Vagina (tissue), 2 donors: ENCODE results near the gene CCDC183. TPM values are rescaled to one million over a fixed set of nuclear protein-coding genes. Genes with fewer than 3 reads are reported as not detected.

ENCODE experiments used
- DNase-seq, 2 donors: peaks; one replicate each; pipeline ENCODE4 v3.0.0-alpha.2; 2017; ENCODE audit errors: extremely low spot score in 2 of 2
- H3K27ac ChIP-seq: fragments of 200-600 bp; sonication (generic); one replicate; pipeline ENCODE4 v1.5.1; 2019
- H3K27me3 ChIP-seq: fragments of 200-600 bp; sonication (generic); one replicate; pipeline ENCODE4 v1.5.1; 2019
- H3K36me3 ChIP-seq, 2 donors: fragments of 200-600 bp; sonication (generic); one replicate each; pipeline ENCODE4 v1.5.1; 2017 to 2019
- H3K4me1 ChIP-seq: fragments of 200-600 bp; sonication (generic); one replicate; pipeline ENCODE4 v1.5.1; 2019
- H3K4me3 ChIP-seq, 2 donors: fragments of 200-600 bp; sonication (generic); 1 replicate in 1 of 2; 2 replicates in 1 of 2; pipeline ENCODE4 v1.5.1; 2016 to 2019
- H3K9me3 ChIP-seq: fragments of 200-600 bp; sonication (generic); one replicate; pipeline ENCODE4 v1.5.1; 2019
- POLR2A ChIP-seq, 2 donors: fragments of 450-650 bp; IDR thresholded peaks; one replicate each; pipeline ENCODE4 v1.6.1; 2017; ENCODE audit warnings: antibody characterized with exemption in 2 of 2, mild to moderate bottlenecking in 2 of 2, moderate library complexity in 2 of 2
- POLR2AphosphoS5 ChIP-seq, 2 donors: sonication (generic); formaldehyde crosslinking; IDR thresholded peaks; one replicate each; pipeline ENCODE4 v1.9.0; 2017; ENCODE audit warnings: antibody characterized with exemption in 2 of 2, mild to moderate bottlenecking in 2 of 2, low read depth in 1 of 2; ENCODE audit not compliant: insufficient read depth in 1 of 2
- intact Hi-C: fragments of 100-400 bp; cut with DNase I; formaldehyde crosslinking; loops from one replicate; pipeline ENCODE4 v1.15.1; 2023
- total RNA-seq: library from RNA; depleted of rRNA; stranded (reverse); fragments of >200 nt; gene quantifications from one replicate; pipeline ENCODE4 v1.2.3, GENCODE V29; 2016
- TF ChIP-seq, protein P1 (sequence below), 3 experiments: fragments of 450-650 bp in 2 of 3; fragments of 200-600 bp in 1 of 3; sonication (generic) in 1 of 3; IDR thresholded peaks; one replicate each; pipeline ENCODE4 v1.5.1; 2017 to 2019; ENCODE audit warnings: antibody characterized with exemption in 3 of 3, mild to moderate bottlenecking in 2 of 3, moderate library complexity in 2 of 3

Gene CCDC183
- total RNA-seq, 1 donor from 2014 or later = not detected

DNA sequence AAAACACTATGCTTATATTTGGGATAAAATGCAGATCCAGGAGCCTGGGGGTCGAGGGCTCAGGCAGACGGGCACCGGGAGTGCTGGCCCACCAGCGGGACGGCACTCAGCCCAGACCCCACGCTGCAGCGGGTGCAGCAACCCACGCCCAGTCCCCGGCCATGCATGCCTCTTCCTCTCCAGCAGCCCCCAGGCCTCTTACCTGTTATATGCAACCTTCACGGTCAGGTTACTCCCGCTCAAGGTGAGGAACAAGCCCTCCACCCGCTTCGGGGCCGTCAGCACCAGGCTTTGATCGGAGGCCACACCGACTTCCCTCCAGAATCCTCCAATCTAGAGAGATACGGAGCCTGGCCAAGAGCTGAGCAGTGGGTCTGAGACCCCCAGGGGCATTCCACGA lies 39.3 kb upstream of the CCDC183 start:
- intact Hi-C loops = no loop called here
- Histone ChIP-seq H3K27me3 (no peaks in the 10 kb centered on the region), H3K4me3 (no peak overlapping the region)

DNA sequence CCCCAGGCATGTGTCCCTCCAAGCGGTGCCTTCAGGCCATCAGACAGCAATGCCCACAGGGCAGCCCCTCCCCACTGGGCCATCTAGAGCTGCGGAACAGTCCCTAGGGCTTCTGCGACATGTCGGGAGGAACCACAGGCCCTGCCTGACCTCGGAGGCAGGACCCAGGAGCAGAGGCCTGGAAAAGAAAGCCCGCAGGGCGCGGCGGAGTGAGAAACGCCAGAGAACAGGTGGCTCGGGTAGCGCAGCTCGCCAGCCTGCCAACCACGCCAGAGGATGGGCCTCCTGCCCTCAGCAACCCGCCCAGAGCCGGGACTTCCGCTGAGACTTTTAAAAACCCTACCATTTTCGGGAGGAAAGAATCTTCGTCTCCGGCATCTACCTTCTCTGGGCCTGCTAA lies 38.8 kb upstream of the CCDC183 start:
- Histone ChIP-seq H3K36me3 (no peaks in the 10 kb centered on the region), H3K4me3 (no peak overlapping the region)
- intact Hi-C loops = no loop called here

More for the DNA sequence above, 39.3 kb upstream of the CCDC183 start:
- no peak for DNase-seq
- Histone ChIP-seq H3K4me1 (no peaks in the 10 kb centered on the region), H3K27ac (no peak overlapping the region), H3K9me3 (peaks cover 6% of the 10 kb centered on the region), H3K36me3 (no peaks in the 10 kb centered on the region)
- TF ChIP-seq POLR2A (IDR thresholded peaks at IDR 0.05) (no peak), POLR2AphosphoS5 (IDR thresholded peaks at IDR 0.05; ENCODE audit: insufficient read depth in 1 of 2, low read depth in 1 of 2) (no peak)
- TF ChIP-seq, protein P1, sequence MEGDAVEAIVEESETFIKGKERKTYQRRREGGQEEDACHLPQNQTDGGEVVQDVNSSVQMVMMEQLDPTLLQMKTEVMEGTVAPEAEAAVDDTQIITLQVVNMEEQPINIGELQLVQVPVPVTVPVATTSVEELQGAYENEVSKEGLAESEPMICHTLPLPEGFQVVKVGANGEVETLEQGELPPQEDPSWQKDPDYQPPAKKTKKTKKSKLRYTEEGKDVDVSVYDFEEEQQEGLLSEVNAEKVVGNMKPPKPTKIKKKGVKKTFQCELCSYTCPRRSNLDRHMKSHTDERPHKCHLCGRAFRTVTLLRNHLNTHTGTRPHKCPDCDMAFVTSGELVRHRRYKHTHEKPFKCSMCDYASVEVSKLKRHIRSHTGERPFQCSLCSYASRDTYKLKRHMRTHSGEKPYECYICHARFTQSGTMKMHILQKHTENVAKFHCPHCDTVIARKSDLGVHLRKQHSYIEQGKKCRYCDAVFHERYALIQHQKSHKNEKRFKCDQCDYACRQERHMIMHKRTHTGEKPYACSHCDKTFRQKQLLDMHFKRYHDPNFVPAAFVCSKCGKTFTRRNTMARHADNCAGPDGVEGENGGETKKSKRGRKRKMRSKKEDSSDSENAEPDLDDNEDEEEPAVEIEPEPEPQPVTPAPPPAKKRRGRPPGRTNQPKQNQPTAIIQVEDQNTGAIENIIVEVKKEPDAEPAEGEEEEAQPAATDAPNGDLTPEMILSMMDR (IDR thresholded peaks at IDR 0.05) = no peak

DNA sequence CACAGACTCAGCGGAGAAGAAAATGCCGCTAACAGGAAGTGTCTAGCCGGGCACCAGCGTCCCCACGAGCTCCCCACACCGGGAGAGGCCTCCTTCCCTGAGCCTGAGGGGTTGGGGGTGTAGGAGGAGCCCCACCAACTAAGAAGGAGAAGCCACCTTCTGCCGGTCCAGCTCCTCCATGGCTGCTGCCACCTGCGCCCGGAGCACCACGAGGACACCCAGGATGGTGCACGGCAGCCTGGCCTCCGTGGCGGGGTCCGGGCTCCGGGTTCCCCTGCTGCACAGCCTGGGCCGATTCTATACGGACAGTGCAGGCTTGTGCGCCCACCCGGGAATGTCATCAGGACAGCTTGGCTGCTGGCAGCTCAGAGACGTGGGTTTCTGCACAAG lies 38.4 kb upstream of the CCDC183 start:
- Histone ChIP-seq H3K4me3 (no peak overlapping the region), H3K27me3 (no peaks in the 10 kb centered on the region), H3K36me3 (no peaks in the 10 kb centered on the region), H3K4me1 (no peaks in the 10 kb centered on the region), H3K9me3 (peaks cover 6% of the 10 kb centered on the region), H3K27ac (no peak overlapping the region)
- no peak for DNase-seq
- TF ChIP-seq POLR2A (IDR thresholded peaks at IDR 0.05) (no peak), POLR2AphosphoS5 (IDR thresholded peaks at IDR 0.05; ENCODE audit: insufficient read depth in 1 of 2, low read depth in 1 of 2) (no peak)
- TF ChIP-seq, protein P1 (IDR thresholded peaks at IDR 0.05) = no peak
- intact Hi-C loops = no loop called here

More for the DNA sequence above, 38.8 kb upstream of the CCDC183 start:
- Histone ChIP-seq H3K4me1 (no peaks in the 10 kb centered on the region), H3K27me3 (no peaks in the 10 kb centered on the region), H3K27ac (no peak overlapping the region), H3K9me3 (peaks cover 6% of the 10 kb centered on the region)
- no peak for DNase-seq
- TF ChIP-seq, protein P1 (IDR thresholded peaks at IDR 0.05) = no peak
- no peak for TF ChIP-seq POLR2AphosphoS5 (IDR thresholded peaks at IDR 0.05; ENCODE audit: insufficient read depth in 1 of 2, low read depth in 1 of 2)
- TF ChIP-seq POLR2A (IDR thresholded peaks at IDR 0.05) = no peak

DNA sequence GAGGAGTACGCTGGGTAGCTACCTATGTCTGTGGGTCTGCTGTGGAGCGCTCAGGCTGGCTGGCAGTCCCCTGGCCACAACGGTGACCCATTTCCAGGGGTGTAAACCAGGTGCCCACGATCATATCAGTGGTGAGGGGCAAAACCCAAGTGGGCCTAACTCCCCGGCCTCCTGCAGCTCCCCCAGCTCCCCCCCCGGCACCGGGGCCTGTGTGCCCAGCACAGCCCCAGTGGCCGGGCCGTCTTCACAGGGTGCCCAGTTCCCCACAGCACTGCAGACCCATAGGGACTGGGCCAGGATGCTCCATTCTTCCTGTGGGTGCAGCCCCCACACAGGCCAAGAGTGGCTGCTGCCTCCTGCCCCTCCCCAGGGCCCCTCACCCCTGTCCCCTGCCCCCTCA lies 37.1 kb upstream of the CCDC183 start:
- no peak overlapping the region for H3K4me3 ChIP-seq
- H3K27ac ChIP-seq = no peak overlapping the region
- no peak for DNase-seq
- no peaks in the 10 kb centered on the region for H3K27me3 ChIP-seq
- intact Hi-C loops = no loop called here
- peaks cover 6% of the 10 kb centered on the region for H3K9me3 ChIP-seq
- H3K4me1 ChIP-seq = peaks cover 5% of the 10 kb centered on the region
- no peaks in the 10 kb centered on the region for H3K36me3 ChIP-seq
- TF ChIP-seq POLR2AphosphoS5 (IDR thresholded peaks at IDR 0.05; ENCODE audit: insufficient read depth in 1 of 2, low read depth in 1 of 2) = no peak

DNA sequence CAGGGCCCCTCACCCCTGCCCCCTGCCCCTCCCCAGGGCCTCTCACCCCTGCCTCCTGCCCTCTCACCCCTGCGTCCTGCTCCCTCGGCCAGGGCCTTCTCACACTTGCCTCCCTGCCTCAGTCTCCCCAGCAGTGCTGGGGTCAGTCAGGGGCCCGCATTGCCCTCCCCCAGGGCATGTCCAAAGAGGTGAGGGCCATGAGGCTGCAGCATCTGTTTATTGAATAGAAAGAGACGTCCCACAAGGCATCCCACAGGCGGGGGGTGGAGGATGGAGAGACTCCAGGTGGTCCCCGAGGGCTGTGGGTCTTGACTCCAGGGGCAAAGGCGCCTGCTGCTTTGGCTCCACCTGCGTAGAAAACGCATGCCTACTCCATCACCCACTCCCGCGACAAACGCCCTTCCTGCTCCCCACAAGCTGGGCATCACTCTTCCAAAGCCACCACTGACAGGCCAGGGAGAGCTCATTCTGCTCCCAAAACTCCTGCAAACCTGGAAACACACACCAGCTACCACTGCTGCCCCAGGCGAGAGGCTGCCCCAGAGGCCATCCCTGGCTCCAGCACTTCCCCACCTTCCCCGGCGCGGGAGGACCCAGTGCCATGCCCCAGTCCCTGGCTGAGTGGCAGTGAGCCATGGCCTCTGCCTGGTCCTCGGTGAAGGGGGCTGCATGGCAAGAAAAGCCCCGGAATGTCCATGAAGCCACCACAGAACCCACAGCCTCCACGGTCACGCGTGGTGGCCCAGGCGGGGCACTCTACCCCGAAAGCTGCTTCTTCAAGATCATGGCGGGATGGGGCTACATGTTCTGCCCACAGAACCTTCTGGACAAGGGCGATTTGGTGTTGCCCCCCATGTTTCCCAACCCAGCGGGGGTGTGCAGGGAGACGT lies 36.5 kb upstream of the CCDC183 start:
- Histone ChIP-seq H3K4me1 (peaks cover 5% of the 10 kb centered on the region), H3K27me3 (no peaks in the 10 kb centered on the region), H3K4me3 (no peak overlapping the region), H3K27ac (no peak overlapping the region), H3K36me3 (no peaks in the 10 kb centered on the region), H3K9me3 (peaks cover 6% of the 10 kb centered on the region)
- TF ChIP-seq, protein P1 (IDR thresholded peaks at IDR 0.05) = no peak
- TF ChIP-seq POLR2AphosphoS5 (IDR thresholded peaks at IDR 0.05; ENCODE audit: insufficient read depth in 1 of 2, low read depth in 1 of 2) (no peak), POLR2A (IDR thresholded peaks at IDR 0.05) (no peak)
- DNase-seq = no peak
- intact Hi-C loops = no loop called here
